ENCODE measurements around the gene ATN1. TPM values are rescaled to one million over a fixed set of nuclear protein-coding genes. Genes with fewer than 3 reads are reported as not detected.

The ATN1 gene
- total RNA-seq, 5 donors from 2014 or later (not counting 1 experiment from before 2014, with no cell fraction given): 34.7 to 44.3 (median 41.7) TPM

DNA sequence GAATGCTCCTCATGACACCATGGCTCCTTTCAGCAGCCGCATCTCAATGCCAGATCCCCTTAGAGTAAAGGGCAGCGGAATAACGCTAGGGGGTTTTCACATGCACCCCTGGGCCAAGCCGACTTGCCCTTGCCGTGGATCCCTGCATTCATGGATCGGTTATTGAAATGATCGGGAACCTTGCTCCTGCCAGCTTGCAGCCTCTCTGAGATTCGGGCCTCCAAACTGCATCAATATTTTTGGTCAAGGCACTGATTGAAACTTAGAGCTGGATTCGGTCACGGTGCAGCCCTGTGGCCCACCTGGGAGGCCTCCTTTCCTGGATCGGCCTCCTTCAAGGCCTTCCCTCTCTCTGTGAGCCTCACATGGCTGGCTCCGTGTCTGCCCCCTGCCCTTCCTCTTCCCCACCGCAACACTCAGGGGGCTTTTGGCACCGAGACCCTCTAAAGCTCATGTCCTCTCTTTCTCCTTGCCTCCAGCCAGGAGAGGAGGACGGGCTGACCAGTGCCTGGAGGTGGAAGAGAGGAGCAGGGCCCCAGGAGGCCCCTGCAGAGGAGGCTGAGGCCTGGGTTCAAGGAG is 25.2 kb downstream of the ATN1 start:
- Histone ChIP-seq H3K27me3 (replicated peaks in 1 of 2; ENCODE audit: control insufficient read depth in 2 of 2, extremely low read depth in 1 of 2, insufficient read depth in 2 of 2, low read length in 1 of 2) (no peaks in the 10 kb centered on the region), H3K9me3 (no peaks in the 10 kb centered on the region), H3K36me3 (ENCODE audit: control insufficient read depth in 2 of 2, extremely low read depth in 1 of 2, insufficient read depth in 1 of 2, low read length in 1 of 2) (peaks cover 9 to 37% of the 10 kb centered on the region in 2 donors), H3K4me3 (ENCODE audit: control insufficient read depth in 1 of 2, extremely low read depth in 1 of 2, low read length in 1 of 2) (peak overlapping the region; percentile 77 to 90), H3K27ac (ENCODE audit: low read length) (peak overlapping the region; percentile 97), H3K4me1 (ENCODE audit: control insufficient read depth in 1 of 2, extremely low read depth in 1 of 2, insufficient read depth in 2 of 2, low read length in 2 of 2) (peaks cover 50 to 86% of the 10 kb centered on the region in 2 experiments)
- ATAC-seq (replicated peaks in 1 of 4) (no peak), DNase-seq (peak in 1 of 35 experiments; percentile 40)
- WGBS (ENCODE audit: insufficient coverage): 3% methylated on average over 11 of the region's 15 CpGs
- peak overlapping the region; percentile 97 to 100 for H3K27ac Mint-ChIP-seq
- H3K4me1 Mint-ChIP-seq: peaks cover 79 to 86% (median 85%) of the 10 kb centered on the region in 3 donors
- peaks cover 25% of the 10 kb centered on the region for H3K36me3 Mint-ChIP-seq
- POLR2A ChIA-PET: interaction anchor here (1.3 to 1.4 kb wide), 2 partner anchors 9 kb away, joined by 4 to 8 read pairs; partner anchors contain the start of genes C12orf57 (in 2 of the 2) and RNU7-1 (in 2 of the 2)
- CTCF ChIA-PET: interaction anchor here (0.6 to 1.8 kb wide), 6 partner anchors 9 to 90 kb away, joined by 3 to 8 read pairs (median 4); partner anchors contain the start of genes C12orf57 (in 1 of the 2) and RNU7-1 (in 1 of the 2)
- H3K4me3 Mint-ChIP-seq: peak overlapping the region; percentile 88 to 98 (median 91)
- no peaks in the 10 kb centered on the region for H3K9me3 Mint-ChIP-seq
- no peaks in the 10 kb centered on the region for H3K27me3 Mint-ChIP-seq

DNA sequence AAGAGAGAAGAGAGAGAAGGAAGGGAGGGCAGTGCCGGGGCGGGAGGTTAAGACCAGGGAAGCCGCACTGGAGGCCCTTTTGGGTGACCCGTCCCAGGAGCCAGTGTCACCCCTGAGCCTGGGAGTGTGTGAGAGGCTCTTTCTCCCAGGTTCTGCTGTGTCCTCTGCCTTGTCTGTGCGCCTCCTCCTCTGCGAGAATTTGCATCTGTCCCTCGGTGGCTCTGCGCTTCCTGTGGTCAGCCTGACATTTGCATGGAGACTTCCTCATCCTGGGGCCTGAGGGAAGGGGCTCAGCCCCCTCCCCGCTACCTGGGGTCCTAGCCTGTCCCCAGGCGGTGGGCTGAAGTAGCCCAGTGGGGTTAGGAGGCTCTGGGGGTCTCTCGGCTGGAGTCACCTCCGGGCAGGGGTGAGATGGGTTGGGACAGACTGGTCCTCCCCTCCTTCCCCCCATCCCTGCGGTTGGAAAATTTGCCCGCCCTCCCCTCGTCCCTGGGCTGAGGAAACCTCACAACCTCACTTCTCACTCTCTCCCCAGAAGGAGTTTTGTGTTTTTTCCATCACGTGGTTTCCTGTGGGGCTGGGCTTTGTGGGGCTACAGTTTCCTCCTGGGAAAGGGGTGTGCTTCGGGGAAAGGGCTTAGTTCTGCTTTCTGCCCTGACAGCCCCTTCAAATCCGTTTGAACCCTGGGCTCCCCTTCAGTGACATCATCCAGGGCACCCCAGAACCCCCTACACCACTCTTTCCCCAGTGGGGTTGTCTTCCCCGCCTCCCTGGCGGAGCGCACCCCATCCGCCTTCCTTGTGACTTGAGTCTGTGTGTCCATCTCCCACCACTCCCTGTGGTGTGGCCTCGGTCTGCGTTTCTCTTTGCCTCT is 25.9 kb downstream of the ATN1 start:
- ATAC-seq (replicated peaks in 1 of 4): peak; percentile 32 to 48 (median 40)
- peak in 27 of 35 experiments; percentile 33 to 86 (median 53) for DNase-seq
- Mint-ChIP-seq H3K36me3 (peaks cover 31% of the 10 kb centered on the region), H3K9me3 (no peaks in the 10 kb centered on the region), H3K27me3 (no peaks in the 10 kb centered on the region), H3K4me3 (peak overlapping the region; percentile 88 to 98 (median 91)), H3K4me1 (peaks cover 79 to 86% (median 85%) of the 10 kb centered on the region in 3 donors), H3K27ac (peak overlapping the region; percentile 97 to 100)
- POLR2A ChIA-PET: interaction anchor here in 1 of 2 donors (0.6 kb wide), 1 partner anchor 13 kb away, joined by 3 read pairs; no protein-coding TSS in a partner anchor
- H3K27me3 ChIP-seq (replicated peaks in 1 of 2; ENCODE audit: control insufficient read depth in 2 of 2, extremely low read depth in 1 of 2, insufficient read depth in 2 of 2, low read length in 1 of 2): no peaks in the 10 kb centered on the region
- no peaks in the 10 kb centered on the region for H3K9me3 ChIP-seq
- peak overlapping the region; percentile 97 for H3K27ac ChIP-seq (ENCODE audit: low read length)
- H3K4me3 ChIP-seq (ENCODE audit: control insufficient read depth in 1 of 2, extremely low read depth in 1 of 2, low read length in 1 of 2): peak overlapping the region; percentile 77 to 90
- peaks cover 9 to 45% of the 10 kb centered on the region in 2 donors for H3K36me3 ChIP-seq (ENCODE audit: control insufficient read depth in 2 of 2, extremely low read depth in 1 of 2, insufficient read depth in 1 of 2, low read length in 1 of 2)
- CTCF ChIA-PET: interaction anchor here (0.6 to 1.8 kb wide), 7 partner anchors 8 to 90 kb away, joined by 3 to 8 read pairs (median 4); partner anchors contain the start of genes C12orf57 (in 1 of the 2) and RNU7-1 (in 1 of the 2)
- H3K4me1 ChIP-seq (ENCODE audit: control insufficient read depth in 1 of 2, extremely low read depth in 1 of 2, insufficient read depth in 2 of 2, low read length in 2 of 2): peaks cover 57 to 86% of the 10 kb centered on the region in 2 experiments
- WGBS (ENCODE audit: insufficient coverage): 3% methylated on average over 12 of the region's 24 CpGs

DNA sequence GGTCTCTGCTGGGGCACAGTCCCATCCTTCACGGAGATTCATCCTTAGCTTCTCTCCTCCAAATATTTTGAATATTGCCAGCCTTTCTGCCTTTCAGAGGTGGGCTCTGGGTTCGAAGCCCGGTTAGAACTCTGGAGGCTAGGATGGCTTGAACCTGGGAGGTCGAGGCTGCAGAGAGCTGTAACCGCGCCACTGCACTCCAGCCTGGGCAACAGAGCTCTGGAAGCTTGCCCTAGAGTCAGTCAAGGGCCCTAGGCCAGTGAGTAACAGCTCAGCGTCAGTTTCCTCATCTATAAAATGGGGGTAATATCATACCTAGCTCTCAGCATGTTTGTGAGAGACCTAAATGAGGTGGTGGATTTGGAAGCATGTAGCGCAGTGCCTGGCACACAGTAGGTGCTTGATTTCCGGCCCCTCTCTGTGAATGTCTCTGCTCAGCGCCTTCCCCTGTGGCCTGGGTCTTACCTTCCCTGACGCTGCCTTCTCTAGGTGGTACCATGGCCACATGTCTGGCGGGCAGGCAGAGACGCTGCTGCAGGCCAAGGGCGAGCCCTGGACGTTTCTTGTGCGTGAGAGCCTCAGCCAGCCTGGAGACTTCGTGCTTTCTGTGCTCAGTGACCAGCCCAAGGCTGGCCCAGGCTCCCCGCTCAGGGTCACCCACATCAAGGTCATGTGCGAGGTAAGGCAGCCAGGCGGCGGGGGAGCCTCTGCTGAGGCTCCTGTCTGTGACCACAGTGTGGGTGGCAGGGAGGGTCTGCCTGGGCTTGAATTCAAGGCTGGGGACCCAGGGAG is 26.8 kb downstream of the ATN1 start:
- ChIA-PET CTCF (interaction anchor here (0.9 to 1.3 kb wide), 5 partner anchors 9 to 30 kb away, joined by 3 to 4 read pairs (median 3); partner anchors contain the start of genes C12orf57 (in 1 of the 2) and RNU7-1 (in 1 of the 2)), POLR2A (interaction anchor here (0.6 to 1.0 kb wide), 2 partner anchors 11 to 12 kb away, joined by 3 to 4 read pairs; partner anchors contain the start of genes C12orf57 (in 1 of the 2) and RNU7-1 (in 1 of the 2))
- peak overlapping the region; percentile 88 to 98 (median 91) for H3K4me3 Mint-ChIP-seq
- DNase-seq (peak in 1 of 35 experiments; percentile 32), ATAC-seq (replicated peaks in 1 of 4) (no peak)
- H3K9me3 Mint-ChIP-seq: no peaks in the 10 kb centered on the region
- H3K27ac ChIP-seq (ENCODE audit: low read length): peak overlapping the region; percentile 97
- 52% methylated on average over 12 of the region's 21 CpGs for WGBS (ENCODE audit: insufficient coverage)
- peaks cover 55 to 86% of the 10 kb centered on the region in 2 experiments for H3K4me1 ChIP-seq (ENCODE audit: control insufficient read depth in 1 of 2, extremely low read depth in 1 of 2, insufficient read depth in 2 of 2, low read length in 2 of 2)
- peaks cover 80 to 86% (median 85%) of the 10 kb centered on the region in 3 donors for H3K4me1 Mint-ChIP-seq
- no peaks in the 10 kb centered on the region for H3K27me3 ChIP-seq (replicated peaks in 1 of 2; ENCODE audit: control insufficient read depth in 2 of 2, extremely low read depth in 1 of 2, insufficient read depth in 2 of 2, low read length in 1 of 2)
- no peaks in the 10 kb centered on the region for H3K9me3 ChIP-seq
- H3K27ac Mint-ChIP-seq: peak overlapping the region; percentile 97 to 100
- peaks cover 9 to 47% of the 10 kb centered on the region in 2 donors for H3K36me3 ChIP-seq (ENCODE audit: control insufficient read depth in 2 of 2, extremely low read depth in 1 of 2, insufficient read depth in 1 of 2, low read length in 1 of 2)
- peak overlapping the region; percentile 77 to 90 for H3K4me3 ChIP-seq (ENCODE audit: control insufficient read depth in 1 of 2, extremely low read depth in 1 of 2, low read length in 1 of 2)
- no peaks in the 10 kb centered on the region for H3K27me3 Mint-ChIP-seq
- peaks cover 37% of the 10 kb centered on the region for H3K36me3 Mint-ChIP-seq

DNA sequence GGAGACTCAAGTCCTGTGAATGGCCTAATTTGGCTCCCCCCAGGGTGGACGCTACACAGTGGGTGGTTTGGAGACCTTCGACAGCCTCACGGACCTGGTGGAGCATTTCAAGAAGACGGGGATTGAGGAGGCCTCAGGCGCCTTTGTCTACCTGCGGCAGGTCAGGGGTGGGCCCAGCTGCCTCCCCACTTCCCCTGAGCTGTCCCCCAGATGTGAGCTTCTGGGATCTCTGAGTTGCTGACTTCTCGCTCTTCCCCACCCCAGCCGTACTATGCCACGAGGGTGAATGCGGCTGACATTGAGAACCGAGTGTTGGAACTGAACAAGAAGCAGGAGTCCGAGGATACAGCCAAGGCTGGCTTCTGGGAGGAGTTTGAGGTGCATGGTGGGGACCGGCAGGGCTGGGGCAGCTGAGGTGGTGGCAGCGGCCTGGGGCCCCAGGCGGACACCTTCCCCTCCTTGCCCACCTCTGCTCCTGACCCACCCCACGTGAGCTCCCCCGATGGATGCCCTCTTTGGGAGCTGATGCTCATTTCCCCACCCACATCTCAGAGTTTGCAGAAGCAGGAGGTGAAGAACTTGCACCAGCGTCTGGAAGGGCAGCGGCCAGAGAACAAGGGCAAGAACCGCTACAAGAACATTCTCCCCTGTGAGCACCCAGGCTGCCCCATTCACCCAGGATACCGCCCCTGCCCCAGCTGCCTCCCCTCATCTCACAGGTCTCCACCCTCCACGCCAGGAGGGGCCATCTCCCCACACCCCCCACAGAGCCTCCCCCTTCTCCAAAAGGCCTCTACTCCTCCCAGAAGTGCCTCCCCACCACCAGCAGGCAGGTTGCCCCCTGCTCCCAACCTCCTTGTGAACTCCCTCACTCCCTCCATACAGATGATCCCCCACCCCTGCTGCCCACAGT is 27.6 kb downstream of the ATN1 start:
- Mint-ChIP-seq H3K27ac (peak overlapping the region; percentile 97 to 100), H3K4me1 (peaks cover 81 to 86% (median 84%) of the 10 kb centered on the region in 3 donors), H3K4me3 (peak overlapping the region; percentile 70 to 91 (median 88)), H3K27me3 (no peaks in the 10 kb centered on the region), H3K36me3 (peaks cover 37% of the 10 kb centered on the region), H3K9me3 (no peaks in the 10 kb centered on the region)
- DNase-seq: no peak
- no peak for ATAC-seq (replicated peaks in 1 of 4)
- Histone ChIP-seq H3K4me1 (ENCODE audit: control insufficient read depth in 1 of 2, extremely low read depth in 1 of 2, insufficient read depth in 2 of 2, low read length in 2 of 2) (peaks cover 58 to 86% of the 10 kb centered on the region in 2 experiments), H3K9me3 (no peaks in the 10 kb centered on the region), H3K36me3 (ENCODE audit: control insufficient read depth in 2 of 2, extremely low read depth in 1 of 2, insufficient read depth in 1 of 2, low read length in 1 of 2) (peaks cover 9 to 52% of the 10 kb centered on the region in 2 donors), H3K27me3 (replicated peaks in 1 of 2; ENCODE audit: control insufficient read depth in 2 of 2, extremely low read depth in 1 of 2, insufficient read depth in 2 of 2, low read length in 1 of 2) (no peaks in the 10 kb centered on the region), H3K4me3 (ENCODE audit: control insufficient read depth in 1 of 2, extremely low read depth in 1 of 2, low read length in 1 of 2) (peak overlapping the region; percentile 3 to 77), H3K27ac (ENCODE audit: low read length) (peak overlapping the region; percentile 97)
- POLR2A ChIA-PET: interaction anchor here (0.7 to 1.0 kb wide), 2 partner anchors 9 to 12 kb away, joined by 3 to 4 read pairs; partner anchors contain the start of genes C12orf57 (in 1 of the 2) and RNU7-1 (in 1 of the 2)
- CTCF ChIA-PET: interaction anchor here (1.1 to 1.3 kb wide), 3 partner anchors 9 to 30 kb away, joined by 3 to 4 read pairs (median 3); no protein-coding TSS in a partner anchor
- WGBS (ENCODE audit: insufficient coverage): 54% methylated on average over 11 of the region's 22 CpGs
